T-helper 1 cell treated with Interleukin-12 subunit alpha and Interleukin-12 subunit beta and Interleukin-4 antibody, amounts not matched to agents 30 ng/mL and 1 ng/mL, for 36 hours (primary cell): ENCODE measurements around the gene SIDT2. TPM values are rescaled to one million over a fixed set of nuclear protein-coding genes. Genes with fewer than 3 reads are reported as not detected.
"Not testable (repeated sequence)": the region's sequence is repeated elsewhere in the genome, so short reads cannot be mapped to it uniquely, and the experiment has no call there.

ENCODE experiments used
- intact Hi-C: fragments of 100-400 bp; cut with micrococcal nuclease; formaldehyde crosslinking; loops from one replicate; pipeline ENCODE4 v1.15.1; 2024
- total RNA-seq: library from RNA; stranded (reverse); gene quantifications from 2 replicates; pipeline ENCODE4 v1.2.3, GENCODE V29; 2022

The SIDT2 gene
- total RNA-seq, 1 donor from 2014 or later = 31.8 TPM

DNA sequence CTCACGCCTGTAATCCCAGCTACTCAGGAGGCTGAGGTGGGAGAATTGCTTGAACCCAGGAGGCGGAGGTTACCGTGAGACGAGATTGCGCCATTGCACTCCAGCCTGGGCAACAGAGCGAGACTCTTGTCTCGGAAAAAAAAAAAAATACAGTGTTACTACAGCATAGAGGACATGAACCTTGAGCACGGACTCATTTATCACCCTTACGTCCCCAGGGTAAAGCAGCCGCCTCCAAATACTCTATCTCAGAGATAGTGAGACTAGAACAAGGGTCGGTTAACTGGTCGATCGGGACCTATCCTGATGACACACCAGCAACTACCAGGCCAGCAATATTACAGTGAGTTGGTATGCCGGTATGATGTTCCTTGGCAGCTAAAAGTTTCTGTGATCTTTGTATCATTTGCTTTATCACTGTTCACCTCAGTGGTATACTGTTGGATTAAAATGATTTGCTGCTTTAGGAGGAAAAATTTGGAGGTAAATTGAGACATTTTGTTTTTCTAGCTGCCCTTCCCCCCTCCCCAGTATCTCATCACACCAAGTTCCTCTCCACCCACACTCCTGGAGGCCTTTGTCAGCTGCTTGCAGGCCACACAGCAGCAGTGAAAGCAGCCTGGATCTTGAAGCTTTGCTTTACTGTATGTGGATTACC lies 7.0 kb upstream of the SIDT2 start:
- intact Hi-C loops = no loop called here

- intact Hi-C loops = no loop called here
Observed at GRCh38 chr11:117172724-117173421, 5.7 kb upstream of the SIDT2 start.

- intact Hi-C loops = no loop called here
Observed at GRCh38 chr11:117175104-117175503, 3.4 kb upstream of the SIDT2 start.

GRCh38 chr11:117175781-117176180 lies 2.8 kb upstream of the SIDT2 start:
- intact Hi-C loops = no loop called here

- intact Hi-C loops = no loop called here
Observed at GRCh38 chr11:117176186-117176585, 2.4 kb upstream of the SIDT2 start.

GRCh38 chr11:117177534-117178209 lies 871 bp upstream of the SIDT2 start:
- intact Hi-C loops = loop anchor here (1.0 kb wide), 7 partner anchors 33 to 404 kb away; partner anchors contain the start of genes PAFAH1B2 and ZPR1

DNA sequence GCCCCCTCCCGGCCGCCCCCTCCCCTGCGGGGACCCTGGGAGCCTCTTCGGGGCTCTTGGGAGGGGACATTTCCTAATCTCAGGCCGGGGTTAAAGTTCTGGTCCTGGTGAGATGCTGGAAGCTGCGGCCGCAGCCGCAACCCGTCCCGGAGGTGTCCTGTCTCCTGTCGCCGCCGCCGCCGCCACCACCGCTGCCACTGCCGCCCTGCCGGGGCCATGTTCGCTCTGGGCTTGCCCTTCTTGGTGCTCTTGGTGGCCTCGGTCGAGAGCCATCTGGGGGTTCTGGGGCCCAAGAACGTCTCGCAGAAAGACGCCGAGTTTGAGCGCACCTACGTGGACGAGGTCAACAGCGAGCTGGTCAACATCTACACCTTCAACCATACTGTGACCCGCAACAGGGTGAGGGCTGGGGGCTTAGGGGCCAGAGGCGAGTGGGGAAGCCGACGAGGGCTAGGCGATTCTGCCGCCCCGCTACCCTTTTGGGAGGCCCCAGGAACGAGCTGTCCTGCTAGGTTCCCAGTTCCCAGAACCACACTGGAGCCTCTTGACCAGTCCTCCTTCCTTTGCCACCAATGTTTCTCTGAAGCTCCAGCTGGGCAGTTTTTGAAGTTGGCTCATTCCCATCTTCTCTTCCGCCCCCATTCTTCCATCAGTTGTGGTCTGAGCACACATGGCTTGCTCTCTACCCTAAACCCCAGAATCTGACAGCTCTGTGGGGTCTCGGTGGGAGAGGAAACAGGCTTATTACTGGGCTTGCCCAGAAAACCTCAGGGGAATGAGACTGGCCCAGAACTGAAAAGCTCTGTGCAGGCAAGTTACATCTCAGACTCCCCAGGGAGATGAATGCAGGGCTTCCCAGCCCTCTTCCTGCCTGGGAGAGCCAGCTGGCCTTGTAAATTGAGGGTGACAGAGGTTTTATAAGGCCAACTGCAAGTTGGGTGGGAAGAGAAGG lies 781 bp downstream of the SIDT2 start:
- intact Hi-C loops = no loop called here

GRCh38 chr11:117180020-117180419 lies 1.5 kb downstream of the SIDT2 start:
- intact Hi-C loops = no loop called here

DNA sequence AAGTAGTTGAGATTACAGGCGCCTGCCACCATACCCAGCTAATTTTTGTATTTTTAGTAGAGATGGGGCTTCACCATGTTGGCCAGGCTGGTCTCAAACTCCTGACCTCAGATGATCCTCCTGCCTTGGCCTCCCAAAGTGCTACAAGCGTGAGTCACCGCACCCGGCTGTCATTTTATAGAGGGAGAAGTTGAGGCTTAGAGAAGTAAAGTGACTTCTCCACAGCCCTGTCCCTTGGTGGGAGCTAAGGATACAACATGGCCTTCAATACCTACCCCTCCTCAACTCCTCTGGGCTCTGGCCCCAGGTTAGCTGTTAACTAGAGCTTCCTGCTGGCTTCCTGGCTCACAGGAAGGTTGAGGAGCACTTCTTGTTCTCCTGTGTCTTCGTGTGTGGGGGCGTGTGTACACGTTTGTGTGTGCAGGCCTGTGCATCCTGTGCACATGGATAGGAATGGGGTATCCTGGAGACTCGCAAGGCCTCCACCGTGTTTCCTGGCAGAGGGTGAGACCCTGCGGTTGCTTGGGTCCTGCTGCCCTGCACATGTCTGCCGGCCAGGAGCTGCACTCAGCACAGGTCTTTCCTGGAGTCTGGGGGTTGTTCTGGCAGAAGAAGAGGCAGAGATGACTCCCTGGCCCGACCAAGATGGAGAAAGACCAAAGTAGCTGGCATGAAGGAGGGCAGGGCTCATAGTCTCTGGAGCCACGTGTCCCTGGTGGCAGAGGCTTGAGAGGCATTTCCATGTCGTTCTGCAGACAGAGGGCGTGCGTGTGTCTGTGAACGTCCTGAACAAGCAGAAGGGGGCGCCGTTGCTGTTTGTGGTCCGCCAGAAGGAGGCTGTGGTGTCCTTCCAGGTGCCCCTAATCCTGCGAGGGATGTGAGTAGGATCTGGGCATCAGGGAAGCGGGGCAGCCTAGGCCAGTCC lies 2.4 kb downstream of the SIDT2 start:
- intact Hi-C loops = loop anchor here (1.0 kb wide), 1 partner anchor 45 kb away; no protein-coding TSS in a partner anchor

DNA sequence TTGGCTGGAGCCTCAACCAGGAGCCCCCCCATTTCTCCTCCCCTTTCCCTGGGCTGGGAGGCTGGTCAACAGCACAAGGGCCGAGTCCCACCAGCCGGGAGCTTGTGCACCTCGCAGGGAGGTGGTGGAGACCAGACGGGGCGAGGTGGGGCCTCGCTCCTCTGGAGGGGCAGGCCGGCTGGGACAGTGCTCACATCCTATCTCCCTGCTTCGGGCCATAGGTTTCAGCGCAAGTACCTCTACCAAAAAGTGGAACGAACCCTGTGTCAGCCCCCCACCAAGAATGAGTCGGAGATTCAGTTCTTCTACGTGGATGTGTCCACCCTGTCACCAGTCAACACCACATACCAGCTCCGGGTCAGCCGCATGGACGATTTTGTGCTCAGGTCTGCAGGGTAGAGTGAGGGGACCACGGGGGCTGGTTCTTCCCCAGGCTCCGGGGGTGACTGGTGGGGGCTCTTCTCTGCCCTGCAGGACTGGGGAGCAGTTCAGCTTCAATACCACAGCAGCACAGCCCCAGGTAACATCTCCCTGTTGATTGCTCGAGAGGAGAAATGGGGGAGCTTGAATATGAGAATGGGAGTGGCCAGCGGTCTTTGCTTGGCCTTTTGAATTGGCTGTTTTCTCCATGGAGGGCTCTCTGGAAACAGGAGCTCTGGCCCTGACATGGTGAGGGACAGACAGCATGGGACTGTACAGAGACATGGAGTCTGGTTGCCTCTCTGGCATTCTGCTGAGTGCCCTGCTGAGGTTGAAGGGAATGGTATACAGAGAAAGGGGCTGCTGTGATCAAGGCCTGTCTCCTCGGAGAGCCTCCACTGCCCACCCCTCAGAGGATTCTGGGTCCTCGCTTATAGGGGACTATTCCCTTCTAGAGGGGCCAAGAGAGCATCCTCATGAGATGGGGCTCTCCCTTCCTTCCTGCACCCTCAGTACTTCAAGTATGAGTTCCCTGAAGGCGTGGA lies 3.3 kb downstream of the SIDT2 start:
- intact Hi-C loops = loop anchor here (1.0 kb wide), 1 partner anchor 44 kb away; no protein-coding TSS in a partner anchor

DNA sequence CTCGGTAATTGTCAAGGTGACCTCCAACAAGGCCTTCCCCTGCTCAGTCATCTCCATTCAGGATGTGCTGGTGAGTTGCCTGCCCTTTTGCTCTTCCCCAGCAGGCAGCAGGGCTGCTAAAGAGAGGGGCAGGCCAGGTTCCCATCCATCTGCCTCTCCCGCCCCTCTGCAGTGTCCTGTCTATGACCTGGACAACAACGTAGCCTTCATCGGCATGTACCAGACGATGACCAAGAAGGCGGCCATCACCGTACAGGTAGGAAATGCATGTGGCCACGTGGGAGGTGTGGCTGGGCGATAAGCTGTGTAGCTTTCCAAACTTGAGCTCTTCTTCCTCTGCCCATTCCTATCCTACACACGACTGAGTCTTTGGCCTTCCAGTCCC lies 4.0 kb downstream of the SIDT2 start:
- intact Hi-C loops = no loop called here

DNA sequence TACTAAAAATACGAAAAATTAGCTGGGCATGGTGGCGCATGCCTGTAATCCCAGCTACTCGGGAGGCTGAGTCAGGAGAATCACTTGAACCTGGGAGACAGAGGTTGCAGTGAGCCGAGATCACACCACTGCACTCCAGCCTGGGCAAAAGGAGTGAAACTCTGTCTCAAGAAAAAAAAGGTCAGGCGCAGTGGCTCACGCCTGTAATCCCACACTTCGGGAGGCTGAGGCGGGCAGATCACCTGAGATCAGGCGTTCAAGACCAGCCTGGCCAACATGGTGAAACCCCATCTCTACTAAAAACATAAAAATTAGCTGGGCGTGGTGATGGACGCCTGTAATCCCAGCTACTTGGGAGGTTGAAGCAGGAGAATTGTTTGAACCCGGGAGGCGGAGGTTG lies 4.6 kb downstream of the SIDT2 start:
- intact Hi-C loops = not testable (repeated sequence)

GRCh38 chr11:117183724-117184349 lies 5.3 kb downstream of the SIDT2 start:
- intact Hi-C loops = no loop called here

- intact Hi-C loops = no loop called here
Observed at GRCh38 chr11:117185736-117186430, 7.3 kb downstream of the SIDT2 start.

- intact Hi-C loops = no loop called here
Observed at GRCh38 chr11:117186431-117186761, 7.9 kb downstream of the SIDT2 start.

DNA sequence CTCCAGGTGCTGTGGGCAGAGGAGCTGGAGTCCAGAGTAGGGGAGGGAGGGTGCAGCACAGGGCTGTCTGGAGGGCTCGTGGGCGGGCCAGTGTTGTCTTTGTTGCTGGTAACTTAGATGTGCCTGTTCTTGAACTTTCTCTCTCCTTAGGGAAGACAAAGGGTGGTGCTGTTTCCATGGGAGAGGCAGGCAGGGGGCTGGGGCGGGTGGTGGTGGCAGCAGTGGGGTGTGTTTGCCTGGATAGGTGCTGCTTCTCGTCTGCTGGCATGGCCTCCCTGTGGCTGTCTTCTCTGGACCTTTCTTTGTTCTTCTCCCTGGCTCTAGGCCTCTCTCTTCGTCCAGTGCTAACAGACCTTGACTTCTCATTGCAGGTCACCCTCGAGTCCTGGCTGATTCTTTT lies 8.5 kb downstream of the SIDT2 start:
- intact Hi-C loops = no loop called here

DNA sequence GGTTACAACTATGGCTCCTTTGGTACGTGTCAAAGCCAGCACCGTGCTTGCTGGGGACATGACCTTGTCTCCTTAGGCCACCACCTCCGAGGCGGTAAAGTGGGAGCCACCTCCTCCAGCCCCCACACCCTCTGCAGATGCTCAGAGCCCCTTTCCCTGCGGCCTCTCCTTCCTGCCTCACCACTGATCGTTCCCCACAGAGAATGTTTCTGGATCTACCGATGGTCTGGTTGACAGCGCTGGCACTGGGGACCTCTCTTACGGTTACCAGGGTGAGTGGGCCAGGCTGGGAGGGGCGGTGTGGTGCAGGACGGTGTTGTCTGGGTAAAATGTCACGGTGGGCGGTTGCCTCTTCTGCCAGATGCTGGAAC lies 8.9 kb downstream of the SIDT2 start:
- intact Hi-C loops = no loop called here
